SK-MEL-5 (cell line): Measurements from ENCODE around the gene SDS. TPM values are rescaled to one million over a fixed set of nuclear protein-coding genes. Genes with fewer than 3 reads are reported as not detected.

Experiments
- DNase-seq: peaks from one replicate; pipeline ENCODE4 v3.0.0-alpha.2; 2016; ENCODE audit warnings: low read depth, low spot score
- in situ Hi-C: cut with HindIII; loops from 2 replicates; pipeline ENCODE4 v1.10.0; 2016; ENCODE audit warnings: low sequenced_read_pairs, high pct_unique_total_duplicates, low pct_unique_long_range_greater_than_20kb
- total RNA-seq: library from RNA; depleted of rRNA; stranded (reverse); fragments of >200 nt; shearing (Covaris generic); gene quantifications from 2 replicates; pipeline ENCODE4 v1.2.3, GENCODE V29; 2014

Gene SDS
- total RNA-seq, 1 experiment from 2014 or later, result not detected

GRCh38 chr12:113435367-113435766 lies 31.7 kb upstream of the SDS start:
- in situ Hi-C loops, result no loop called here
- DNase-seq, result no peak

- in situ Hi-C loops, result no loop called here
- no peak for DNase-seq
Observed at GRCh38 chr12:113432986-113433385, 29.3 kb upstream of the SDS start.

GRCh38 chr12:113428482-113428881 lies 24.8 kb upstream of the SDS start:
- in situ Hi-C loops, result no loop called here
- DNase-seq, result no peak

GRCh38 chr12:113427882-113428281 lies 24.2 kb upstream of the SDS start:
- DNase-seq, result no peak
- in situ Hi-C loops, result no loop called here

GRCh38 chr12:113425960-113426453 lies 22.3 kb upstream of the SDS start:
- no peak for DNase-seq
- in situ Hi-C loops, result no loop called here

- in situ Hi-C loops, result no loop called here
- DNase-seq, result peak; percentile 69
Observed at GRCh38 chr12:113424915-113425823, 21.5 kb upstream of the SDS start.

GRCh38 chr12:113424456-113424855 lies 20.8 kb upstream of the SDS start:
- in situ Hi-C loops, result no loop called here
- DNase-seq, result no peak

GRCh38 chr12:113422886-113423669 lies 19.4 kb upstream of the SDS start:
- no peak for DNase-seq
- in situ Hi-C loops, result no loop called here

GRCh38 chr12:113422030-113422885 lies 18.6 kb upstream of the SDS start, which contains the start of gene SDSL:
SDSL (plus strand) TSS chr12:113422380; CDS start chr12:113427983, 5,603 bp downstream.
- in situ Hi-C loops, result no loop called here
- peak; percentile 84 for DNase-seq

- in situ Hi-C loops, result no loop called here
- DNase-seq, result no peak
Observed at GRCh38 chr12:113420996-113421595, 17.4 kb upstream of the SDS start.

- DNase-seq, result no peak
- in situ Hi-C loops, result no loop called here
Observed at GRCh38 chr12:113418213-113418879, 14.7 kb upstream of the SDS start.

GRCh38 chr12:113416091-113416754 lies 12.5 kb upstream of the SDS start:
- in situ Hi-C loops, result no loop called here
- DNase-seq, result peak; percentile 52

GRCh38 chr12:113414519-113415038 lies 10.9 kb upstream of the SDS start:
- in situ Hi-C loops, result no loop called here
- DNase-seq, result no peak

- DNase-seq, result peak; percentile 58
- in situ Hi-C loops, result no loop called here
Observed at GRCh38 chr12:113413488-113413939, 9.8 kb upstream of the SDS start.

GRCh38 chr12:113409462-113410124 lies 5.9 kb upstream of the SDS start:
- in situ Hi-C loops, result no loop called here
- no peak for DNase-seq
